Measurements from ENCODE around the gene SLC35D2.

- no peak for TF ChIP-seq POLR2AphosphoS5 (IDR thresholded peaks at IDR 0.05)
- no peak for TF ChIP-seq CTCF (IDR thresholded peaks at IDR 0.05)
Observed at GRCh38 chr9:96391021-96391765, 7.7 kb upstream of the SLC35D2 start.
